K562 (cell line): ENCODE results near the gene SLC6A6. TPM values are rescaled to one million over a fixed set of nuclear protein-coding genes. Genes with fewer than 3 reads are reported as not detected.

Source experiments
- ATAC-seq: fragments of 200-7000 bp; cut with Tn5 transposase; 3 replicates; pipeline ENCODE4 v1.9.1; 2020; ENCODE audit warnings: moderate library complexity
- BruUV-seq: library from RNA; stranded (reverse); fragments of 400-500 nt; replicated peaks from 2 replicates; lab custom pipeline; 2021; lab: Mats Ljungman, UMichigan
- CTCF ChIA-PET: fragments of 300-600 bp; formaldehyde crosslinking; extraction: SDS; loops from one replicate; lab custom pipeline; 2021; ENCODE audit warnings: low intra/inter-chr PET ratio; lab: Yijun Ruan, JAX
- POLR2A ChIA-PET: fragments of 300-600, 350-650 bp; sonication (Branson Sonifier 250); formaldehyde crosslinking; extraction: SDS; loops from one replicate; lab custom pipeline; 2021; ENCODE audit warnings: antibody characterized with exemption, inconsistent platforms; lab: Yijun Ruan, JAX
- DNase-seq, 4 experiments: peaks; one replicate each; pipeline versions ENCODE4 v3.0.0 to v3.0.0-alpha.2; 2011 to 2018; ENCODE audit warnings: low spot score in 3 of 4, mixed read lengths in 3 of 4; ENCODE audit errors: extremely low read depth in 1 of 4
- FAIRE-seq: peaks from 2 replicates; lab custom pipeline; 2011; peaks lifted over from hg19 to GRCh38; lab: Jason Lieb, UNC
- H2AFZ ChIP-seq: 2 replicates; pipeline ENCODE4 v1.6.0; 2011; ENCODE audit warnings: low read depth, low read length, control low read depth, inconsistent platforms
- H3K27ac ChIP-seq: fragments of 200-600 bp; 3 replicates; pipeline ENCODE4 v1.8.0; 2011; ENCODE audit warnings: low read depth, mild to moderate bottlenecking, control low read depth, inconsistent platforms, low read length, moderate library complexity, mixed read lengths; ENCODE audit errors: extremely low read depth
- H3K27me3 ChIP-seq, 2 experiments: fragments of 300-600 bp in 1 of 2; 2 replicates in 1 of 2; 3 replicates in 1 of 2; pipeline versions ENCODE4 v1.6.0 to v1.8.0; 2011; ENCODE audit warnings: inconsistent platforms in 2 of 2, low read length in 2 of 2, mild to moderate bottlenecking in 1 of 2, mixed read lengths in 1 of 2, moderate library complexity in 1 of 2; ENCODE audit not compliant: control insufficient read depth in 2 of 2, insufficient read depth in 2 of 2
- H3K36me3 ChIP-seq: fragments of 300-600 bp; 3 replicates; pipeline ENCODE4 v1.8.0; 2011; ENCODE audit warnings: mild to moderate bottlenecking, low read length, inconsistent platforms; ENCODE audit not compliant: control insufficient read depth, insufficient read depth
- H3K4me1 ChIP-seq, 2 experiments: fragments of 200-600 bp in 1 of 2; replicated peaks in 1 of 2; 2 replicates in 1 of 2; 3 replicates in 1 of 2; pipeline versions ENCODE4 v1.5.1 to v1.8.0; 2011; ENCODE audit warnings: inconsistent platforms in 2 of 2, low read length in 2 of 2, mild to moderate bottlenecking in 1 of 2, mixed read lengths in 1 of 2, moderate library complexity in 1 of 2; ENCODE audit not compliant: control insufficient read depth in 2 of 2, insufficient read depth in 2 of 2
- H3K4me2 ChIP-seq: 2 replicates; pipeline ENCODE4 v1.6.1; 2011; ENCODE audit warnings: low read length, control low read depth, inconsistent platforms, mixed read lengths; ENCODE audit not compliant: insufficient read depth
- H3K4me3 ChIP-seq: fragments of 200-600 bp; sonication (generic), shearing (Covaris generic); 2 replicates; pipeline ENCODE4 v1.5.1; 2016; ENCODE audit warnings: control low read depth, inconsistent platforms
- H3K79me2 ChIP-seq: fragments of 200-600 bp; 3 replicates; pipeline ENCODE4 v1.8.0; 2011; ENCODE audit warnings: low read length, inconsistent platforms; ENCODE audit not compliant: control insufficient read depth, insufficient read depth
- H3K9ac ChIP-seq, 2 experiments: 2 replicates each; pipeline versions ENCODE4 v1.6.0 to v1.6.1; 2011; ENCODE audit warnings: low read depth in 2 of 2, low read length in 2 of 2, control low read depth in 1 of 2, inconsistent platforms in 1 of 2, mild to moderate bottlenecking in 1 of 2, mixed read lengths in 1 of 2; ENCODE audit not compliant: insufficient read depth in 1 of 2
- H3K9me1 ChIP-seq: one replicate; pipeline ENCODE4 v1.6.0; 2011; ENCODE audit warnings: inconsistent platforms, mild to moderate bottlenecking, low read length, moderate library complexity; ENCODE audit not compliant: control insufficient read depth, insufficient read depth
- H3K9me3 ChIP-seq: replicated peaks from 2 replicates; pipeline ENCODE4 v1.5.1; 2011; ENCODE audit warnings: low read depth, low read length, inconsistent platforms; ENCODE audit not compliant: control insufficient read depth, insufficient read depth
- H4K20me1 ChIP-seq: replicated peaks from 2 replicates; pipeline ENCODE4 v1.6.1; 2011; ENCODE audit warnings: low read length, inconsistent platforms, mixed read lengths; ENCODE audit not compliant: control insufficient read depth, insufficient read depth
- BCOR ChIP-seq: fragments of 450-650 bp; IDR thresholded peaks from 2 replicates; pipeline ENCODE4 v1.6.1; 2016
- BRD9 ChIP-seq: fragments of 450-650 bp; IDR thresholded peaks from 2 replicates; pipeline ENCODE4 v1.6.1; 2018; ENCODE audit warnings: low read depth; ENCODE audit not compliant: partially characterized antibody
- CBFA2T3 ChIP-seq: fragments of 450-650 bp; IDR thresholded peaks from 2 replicates; pipeline ENCODE4 v1.6.1; 2017
- FOSL1 ChIP-seq: fragments of 200-800 bp; sonication (Bioruptor generic); conservative IDR thresholded peaks from 2 replicates; pipeline ENCODE4 v1.6.1; 2016; ENCODE audit warnings: missing genetic modification characterization, missing compliant biosample characterization
- HCFC1 ChIP-seq: IDR thresholded peaks from 2 replicates; pipeline ENCODE4 v1.6.1; 2012; ENCODE audit warnings: low read depth, low read length, improper control_type of control experiment
- MLLT1 ChIP-seq, 2 experiments: fragments of 450-650 bp; IDR thresholded peaks; 2 replicates each; pipeline ENCODE4 v1.6.1; 2016
- NFATC3 ChIP-seq: fragments of 450-650 bp; IDR thresholded peaks from 2 replicates; pipeline ENCODE4 v1.6.1; 2017; ENCODE audit warnings: mild to moderate bottlenecking
- NR2F6 ChIP-seq: fragments of 450-650 bp; formaldehyde crosslinking; IDR thresholded peaks from 2 replicates; pipeline ENCODE4 v1.4.0; 2020; ENCODE audit warnings: mild to moderate bottlenecking
- POLR2A ChIP-seq: fragments of 450-650 bp; conservative IDR thresholded peaks from 2 replicates; pipeline ENCODE4 v1.6.1; 2016
- RBM25 ChIP-seq: fragments of 200-400 bp; formaldehyde crosslinking; IDR thresholded peaks from 2 replicates; pipeline ENCODE4 v1.6.1; 2018; ENCODE audit warnings: low read length, low read depth, moderate library complexity; ENCODE audit not compliant: severe bottlenecking
- SMAD1 ChIP-seq: fragments of 150-350 bp; IDR thresholded peaks from 2 replicates; pipeline ENCODE4 v1.6.1; 2014; ENCODE audit warnings: low read length, low read depth; ENCODE audit not compliant: partially characterized antibody
- SMAD4 ChIP-seq: fragments of 250-450 bp; sonication (Bioruptor Pico); conservative IDR thresholded peaks from 2 replicates; pipeline ENCODE4 v1.8.0; 2021; ENCODE audit warnings: inconsistent platforms, mild to moderate bottlenecking, moderate library complexity
- SP1 ChIP-seq: sonication (generic); formaldehyde crosslinking; IDR thresholded peaks from 2 replicates; pipeline ENCODE4 v1.8.1; 2022; ENCODE audit warnings: mild to moderate bottlenecking, missing genetic modification reagents
- VEZF1 ChIP-seq: fragments of 200-800 bp; sonication (Bioruptor generic); IDR thresholded peaks from 2 replicates; pipeline ENCODE4 v1.6.1; 2017; ENCODE audit warnings: missing genetic modification characterization, missing compliant biosample characterization
- ZBTB5 ChIP-seq: fragments of 450-650 bp; IDR thresholded peaks from 2 replicates; pipeline ENCODE4 v1.6.1; 2017; ENCODE audit warnings: antibody characterized with exemption
- ZNF121 ChIP-seq: sonication (generic); formaldehyde crosslinking; conservative IDR thresholded peaks from 2 replicates; pipeline ENCODE4 v1.8.0; 2022; ENCODE audit warnings: missing genetic modification reagents
- ZNF133 ChIP-seq: fragments of 250-450 bp; sonication (Bioruptor Pico); IDR thresholded peaks from 2 replicates; pipeline ENCODE4 v1.4.0; 2020; ENCODE audit warnings: mild to moderate bottlenecking
- ZNF384 ChIP-seq: IDR thresholded peaks from 2 replicates; pipeline ENCODE4 v1.6.1; 2012; ENCODE audit warnings: low read depth, low read length, improper control_type of control experiment
- ZNF551 ChIP-seq: fragments of 250-450 bp; sonication (Bioruptor Pico); IDR thresholded peaks from 2 replicates; pipeline ENCODE4 v1.5.0; 2021; ENCODE audit warnings: mild to moderate bottlenecking, moderate library complexity
- WGBS: fragments of 100-300 bp; shearing (Covaris generic); methylation state at CpG from one replicate; pipeline ENCODE4 v1.1.6; 2016; ENCODE audit warnings: low coverage, mixed read lengths; ENCODE audit not compliant: insufficient coverage; ENCODE audit errors: missing lambda C conversion rate; 5-methylcytosine and 5-hydroxymethylcytosine counted together
- in situ Hi-C: fragments of 300-500 bp; cut with MboI; formaldehyde crosslinking; loops from 4 replicates; pipeline ENCODE4 v1.15.0; 2018; ENCODE audit warnings: inconsistent platforms, mixed read lengths
- intact Hi-C: fragments of 100-400 bp; cut with micrococcal nuclease; formaldehyde crosslinking; loops from 2 replicates; pipeline ENCODE4 v1.14.2; 2022
- polyA plus RNA-seq, 8 experiments: library from polyadenylated mRNA; depleted of rRNA in 4 of 8; stranded (reverse) in 5 of 8; unstranded in 3 of 8; fragments of >200 nt; fragmentation: Nextera tagmentation in 2 of 8; fragmentation: Illumina TruSeq in 1 of 8; extraction: Ambion mirVana in 2 of 8; extraction: Trizol in 1 of 8; gene quantifications; 2 replicates each; pipeline versions ENCODE4 v1.2.1 to v1.2.3, GENCODE V29; 2011 to 2014; ENCODE audit warnings: inconsistent platforms in 1 of 8, missing spikeins in 1 of 8
- total RNA-seq, 7 experiments: library from RNA; depleted of rRNA in 6 of 7; stranded (reverse); fragments of >200 nt in 6 of 7; fragmentation: Illumina TruSeq in 2 of 7; extraction: Trizol in 2 of 7; gene quantifications; 2 replicates each; pipeline versions ENCODE4 v1.2.1 to v1.2.3, GENCODE V29; 2011 to 2021; ENCODE audit warnings: low replicate concordance in 1 of 7

Gene SLC6A6
- total and polyA plus RNA-seq, 9 of the 15 experiments (the other 6 are each of a cell fraction or from before 2014, with no cell fraction given) = 12.3 to 203 (median 93.2) TPM

DNA sequence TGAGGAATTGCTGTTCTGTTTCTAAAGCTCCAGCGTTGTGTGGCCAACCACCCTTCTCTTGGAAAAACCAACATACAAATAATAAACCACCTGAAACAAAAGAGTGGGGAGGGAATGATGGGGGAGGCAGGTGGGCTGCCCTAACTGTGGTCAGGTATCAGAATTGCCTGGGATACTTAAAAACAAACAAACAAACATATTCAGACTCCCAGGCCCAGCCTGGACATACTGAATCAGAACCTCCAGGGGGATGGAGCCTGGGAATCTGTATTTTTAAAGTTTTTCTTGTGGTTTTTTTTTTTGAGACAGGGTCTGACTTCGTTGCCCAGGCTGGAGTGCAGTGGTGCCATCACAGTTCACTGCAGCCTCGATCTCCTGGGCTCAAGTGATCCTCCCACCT lies 4.4 kb downstream of the SLC6A6 start:
- Histone ChIP-seq H2AFZ (no peak overlapping the region), H3K27ac (peak overlapping the region; percentile 91), H3K4me2 (peak overlapping the region; percentile 100), H4K20me1 (peaks cover 4% of the 10 kb centered on the region; the same call in 1 of the 2 replicates), H3K4me1 (peaks cover 58 to 81% of the 10 kb centered on the region in 2 experiments), H3K9me1 (peaks cover 4% of the 10 kb centered on the region), H3K9ac (peak overlapping the region; percentile 95 to 96; a peak in 3 of 4 replicates), H3K4me3 (peak overlapping the region; percentile 92), H3K36me3 (peaks cover 79% of the 10 kb centered on the region), H3K79me2 (peaks cover 93% of the 10 kb centered on the region), H3K27me3 (no peaks in the 10 kb centered on the region), H3K9me3 (no peaks in the 10 kb centered on the region)
- FAIRE-seq = no peak
- BruUV-seq = no TSS peak
- ChIA-PET CTCF (no interaction called here), POLR2A (interaction anchor here (0.7 to 2.6 kb wide), 5 partner anchors 28 to 204 kb away, joined by 3 to 11 read pairs (median 3); no protein-coding TSS in a partner anchor)
- peak in 1 of 4 experiments; percentile 35 for DNase-seq
- WGBS = 25% methylated on average over 3 of the region's 3 CpGs
- intact Hi-C loops = no loop called here
- ATAC-seq = no peak
- in situ Hi-C loops = no loop called here
- TF ChIP-seq MLLT1 (IDR thresholded peaks at IDR 0.05) = peak in 1 of 2 experiments; percentile 30; a peak in 3 of 4 replicates
- TF ChIP-seq BRD9 = peak; percentile 78
- peak; percentile 11 for TF ChIP-seq SMAD1
- TF ChIP-seq RBM25 = peak; percentile 34
- peak; percentile 83 for TF ChIP-seq ZBTB5
- TF ChIP-seq ZNF384 = peak; percentile 69; the same call in 1 of the 2 replicates
- no peak for TF ChIP-seq ZNF551 (CRISPR knock-in tag)
- TF ChIP-seq ZNF133 (CRISPR knock-in tag) = no peak
- 0 out of 2 replicates have a peak, but pooled peaks have one; percentile 11 for TF ChIP-seq ZNF121 (CRISPR knock-in tag)
- TF ChIP-seq CBFA2T3 = peak; percentile 94
- 0 out of 2 replicates have a peak, but pooled peaks have one; percentile 29 for TF ChIP-seq SMAD4 (CRISPR knock-in tag)
- TF ChIP-seq HCFC1 = no peak
- 0 out of 2 replicates have a peak, but pooled peaks have one; percentile 14 for TF ChIP-seq FOSL1 (tag)
- no peak for TF ChIP-seq NR2F6 (CRISPR knock-in tag)
- TF ChIP-seq BCOR = peak; percentile 87
- 0 out of 2 replicates have a peak, but pooled peaks have one; percentile 27 for TF ChIP-seq NFATC3
- TF ChIP-seq VEZF1 (CRISPR knock-in tag) = peak; percentile 33
- 0 out of 2 replicates have a peak, but pooled peaks have one; percentile 27 for TF ChIP-seq SP1 (CRISPR knock-in tag)
- no peak for TF ChIP-seq POLR2A
